Measurements from ENCODE around the gene KIRREL1.

GRCh38 chr1:157955221-157955620, 38.2 kb upstream of the KIRREL1 start:
- TF ChIP-seq, protein P1, sequence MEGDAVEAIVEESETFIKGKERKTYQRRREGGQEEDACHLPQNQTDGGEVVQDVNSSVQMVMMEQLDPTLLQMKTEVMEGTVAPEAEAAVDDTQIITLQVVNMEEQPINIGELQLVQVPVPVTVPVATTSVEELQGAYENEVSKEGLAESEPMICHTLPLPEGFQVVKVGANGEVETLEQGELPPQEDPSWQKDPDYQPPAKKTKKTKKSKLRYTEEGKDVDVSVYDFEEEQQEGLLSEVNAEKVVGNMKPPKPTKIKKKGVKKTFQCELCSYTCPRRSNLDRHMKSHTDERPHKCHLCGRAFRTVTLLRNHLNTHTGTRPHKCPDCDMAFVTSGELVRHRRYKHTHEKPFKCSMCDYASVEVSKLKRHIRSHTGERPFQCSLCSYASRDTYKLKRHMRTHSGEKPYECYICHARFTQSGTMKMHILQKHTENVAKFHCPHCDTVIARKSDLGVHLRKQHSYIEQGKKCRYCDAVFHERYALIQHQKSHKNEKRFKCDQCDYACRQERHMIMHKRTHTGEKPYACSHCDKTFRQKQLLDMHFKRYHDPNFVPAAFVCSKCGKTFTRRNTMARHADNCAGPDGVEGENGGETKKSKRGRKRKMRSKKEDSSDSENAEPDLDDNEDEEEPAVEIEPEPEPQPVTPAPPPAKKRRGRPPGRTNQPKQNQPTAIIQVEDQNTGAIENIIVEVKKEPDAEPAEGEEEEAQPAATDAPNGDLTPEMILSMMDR (IDR thresholded peaks at IDR 0.05): no peak
- no peak for TF ChIP-seq POLR2AphosphoS5 (IDR thresholded peaks at IDR 0.05; ENCODE audit: low read depth, low read length)
- TF ChIP-seq, protein P2, sequence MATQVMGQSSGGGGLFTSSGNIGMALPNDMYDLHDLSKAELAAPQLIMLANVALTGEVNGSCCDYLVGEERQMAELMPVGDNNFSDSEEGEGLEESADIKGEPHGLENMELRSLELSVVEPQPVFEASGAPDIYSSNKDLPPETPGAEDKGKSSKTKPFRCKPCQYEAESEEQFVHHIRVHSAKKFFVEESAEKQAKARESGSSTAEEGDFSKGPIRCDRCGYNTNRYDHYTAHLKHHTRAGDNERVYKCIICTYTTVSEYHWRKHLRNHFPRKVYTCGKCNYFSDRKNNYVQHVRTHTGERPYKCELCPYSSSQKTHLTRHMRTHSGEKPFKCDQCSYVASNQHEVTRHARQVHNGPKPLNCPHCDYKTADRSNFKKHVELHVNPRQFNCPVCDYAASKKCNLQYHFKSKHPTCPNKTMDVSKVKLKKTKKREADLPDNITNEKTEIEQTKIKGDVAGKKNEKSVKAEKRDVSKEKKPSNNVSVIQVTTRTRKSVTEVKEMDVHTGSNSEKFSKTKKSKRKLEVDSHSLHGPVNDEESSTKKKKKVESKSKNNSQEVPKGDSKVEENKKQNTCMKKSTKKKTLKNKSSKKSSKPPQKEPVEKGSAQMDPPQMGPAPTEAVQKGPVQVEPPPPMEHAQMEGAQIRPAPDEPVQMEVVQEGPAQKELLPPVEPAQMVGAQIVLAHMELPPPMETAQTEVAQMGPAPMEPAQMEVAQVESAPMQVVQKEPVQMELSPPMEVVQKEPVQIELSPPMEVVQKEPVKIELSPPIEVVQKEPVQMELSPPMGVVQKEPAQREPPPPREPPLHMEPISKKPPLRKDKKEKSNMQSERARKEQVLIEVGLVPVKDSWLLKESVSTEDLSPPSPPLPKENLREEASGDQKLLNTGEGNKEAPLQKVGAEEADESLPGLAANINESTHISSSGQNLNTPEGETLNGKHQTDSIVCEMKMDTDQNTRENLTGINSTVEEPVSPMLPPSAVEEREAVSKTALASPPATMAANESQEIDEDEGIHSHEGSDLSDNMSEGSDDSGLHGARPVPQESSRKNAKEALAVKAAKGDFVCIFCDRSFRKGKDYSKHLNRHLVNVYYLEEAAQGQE (IDR thresholded peaks at IDR 0.05; ENCODE audit: insufficient read depth in 1 of 2, low read depth in 2 of 2, low read length in 1 of 2): no peak

Measured in Panc1 (cell line).